HEK293T (cell line): ENCODE results near the gene TMEM151B.
"Not testable (repeated sequence)": the region's sequence is repeated elsewhere in the genome, so short reads cannot be mapped to it uniquely, and the experiment has no call there.

Experiments
- CTCF ChIA-PET: fragments of 350-600 bp; formaldehyde crosslinking; extraction: SDS; loops from one replicate; lab custom pipeline; 2021; ENCODE audit warnings: antibody characterized with exemption, inconsistent platforms; lab: Yijun Ruan, JAX
- POLR2A ChIA-PET: fragments of 350-600 bp; formaldehyde crosslinking; extraction: SDS; loops from one replicate; lab custom pipeline; 2020; ENCODE audit warnings: antibody characterized with exemption, inconsistent platforms; lab: Yijun Ruan, JAX
- DNase-seq: peaks from one replicate; pipeline ENCODE4 v3.0.0; 2012; ENCODE audit warnings: mixed read lengths; ENCODE audit errors: extremely low spot score
- ARNT ChIP-seq: fragments of 450-650 bp; IDR thresholded peaks from 2 replicates; pipeline ENCODE4 v1.6.1; 2017; ENCODE audit warnings: mild to moderate bottlenecking
- BHLHE40 ChIP-seq: fragments of 450-650 bp; IDR thresholded peaks from 2 replicates; pipeline ENCODE4 v1.6.1; 2016; ENCODE audit warnings: mild to moderate bottlenecking, moderate library complexity, borderline replicate concordance
- CTBP1 ChIP-seq: fragments of 450-650 bp; IDR thresholded peaks from 2 replicates; pipeline ENCODE4 v1.6.1; 2016; ENCODE audit warnings: borderline replicate concordance
- ELF4 ChIP-seq: fragments of 450-650 bp; IDR thresholded peaks from 2 replicates; pipeline ENCODE4 v1.6.1; 2017; ENCODE audit warnings: antibody characterized with exemption
- FOXA1 ChIP-seq: fragments of 450-650 bp; IDR thresholded peaks from 2 replicates; pipeline ENCODE4 v1.6.1; 2016; ENCODE audit warnings: mild to moderate bottlenecking
- FOXK2 ChIP-seq: fragments of 450-650 bp; IDR thresholded peaks from 2 replicates; pipeline ENCODE4 v1.6.1; 2016; ENCODE audit warnings: mild to moderate bottlenecking
- FOXM1 ChIP-seq: fragments of 450-650 bp; IDR thresholded peaks from 2 replicates; pipeline ENCODE4 v1.6.1; 2017; ENCODE audit warnings: mild to moderate bottlenecking, borderline replicate concordance
- HDGF ChIP-seq: fragments of 450-650 bp; IDR thresholded peaks from 2 replicates; pipeline ENCODE4 v1.6.1; 2017; ENCODE audit warnings: antibody characterized with exemption, borderline replicate concordance
- L3MBTL2 ChIP-seq: fragments of 450-650 bp; conservative IDR thresholded peaks from 2 replicates; pipeline ENCODE4 v1.6.1; 2016; ENCODE audit warnings: mild to moderate bottlenecking
- LEF1 ChIP-seq: fragments of 450-650 bp; IDR thresholded peaks from 2 replicates; pipeline ENCODE4 v1.6.1; 2017; ENCODE audit warnings: mild to moderate bottlenecking, borderline replicate concordance
- NFRKB ChIP-seq: fragments of 450-650 bp; IDR thresholded peaks from 2 replicates; pipeline ENCODE4 v1.6.1; 2016; ENCODE audit warnings: mild to moderate bottlenecking, moderate library complexity
- PKNOX1 ChIP-seq: fragments of 450-650 bp; IDR thresholded peaks from 2 replicates; pipeline ENCODE4 v1.6.1; 2016
- SP1 ChIP-seq: fragments of 450-650 bp; IDR thresholded peaks from 2 replicates; pipeline ENCODE4 v1.6.1; 2017
- SUZ12 ChIP-seq: fragments of 450-650 bp; IDR thresholded peaks from 2 replicates; pipeline ENCODE4 v1.6.1; 2016; ENCODE audit warnings: mild to moderate bottlenecking
- TARDBP ChIP-seq: fragments of 450-650 bp; IDR thresholded peaks from 2 replicates; pipeline ENCODE4 v1.6.1; 2016
- ZNF384 ChIP-seq: fragments of 450-650 bp; IDR thresholded peaks from 2 replicates; pipeline ENCODE4 v1.6.1; 2016

TMEM151B gene

DNA sequence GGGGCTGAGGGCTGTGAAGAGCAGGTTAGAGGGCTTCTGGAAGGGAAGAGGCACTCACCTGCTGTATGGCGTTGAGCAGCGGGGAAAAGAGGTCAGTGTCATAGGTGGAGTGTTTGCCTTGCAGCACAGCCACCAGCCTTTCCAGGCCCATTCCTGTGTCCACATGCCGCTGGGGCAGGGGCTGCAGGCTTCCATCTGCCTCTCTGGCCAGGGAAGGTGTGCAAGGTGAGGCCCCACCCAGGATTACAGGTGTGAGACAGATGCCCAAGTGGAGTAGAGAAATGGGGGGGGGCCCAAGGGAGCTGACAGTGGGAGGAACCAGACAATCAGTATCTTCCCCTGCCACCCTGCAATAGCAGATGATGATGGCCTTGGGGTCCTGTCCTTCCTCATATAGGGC, 40.0 kb downstream of the TMEM151B start:
- POLR2A ChIA-PET: no interaction called here
- CTCF ChIA-PET: interaction anchor here (2.9 kb wide), 1 partner anchor 28 kb away, joined by 15 read pairs; no protein-coding TSS in a partner anchor
- TF ChIP-seq ELF4 (no peak), SP1 (no peak), FOXA1 (no peak), LEF1 (no peak), SUZ12 (no peak), HDGF (no peak)
- DNase-seq: no peak

- no peak for TF ChIP-seq SUZ12
- TF ChIP-seq CTBP1: no peak
- TF ChIP-seq L3MBTL2: no peak
- TF ChIP-seq TARDBP: no peak
- no peak for TF ChIP-seq FOXA1
- TF ChIP-seq HDGF: no peak
- TF ChIP-seq NFRKB: no peak
- TF ChIP-seq ELF4: no peak
- TF ChIP-seq BHLHE40: no peak
- no peak for TF ChIP-seq FOXK2
- no peak for TF ChIP-seq LEF1
- TF ChIP-seq PKNOX1: no peak
- TF ChIP-seq ZNF384: no peak
- no peak for TF ChIP-seq SP1
- CTCF ChIA-PET: interaction anchor here (0.7 to 2.9 kb wide), 2 partner anchors 27 to 1942 kb away, joined by 3 to 15 read pairs; no protein-coding TSS in a partner anchor
- DNase-seq: no peak
- POLR2A ChIA-PET: no interaction called here
Measured at GRCh38 chr6:44311304-44311703, 41.1 kb downstream of the TMEM151B start.

- CTCF ChIA-PET: interaction anchor here (1.4 to 2.9 kb wide), 2 partner anchors 20 to 26 kb away, joined by 5 to 15 read pairs; no protein-coding TSS in a partner anchor
- DNase-seq: no peak
Measured at GRCh38 chr6:44311767-44312166, 41.5 kb downstream of the TMEM151B start.

GRCh38 chr6:44312901-44313788, 42.9 kb downstream of the TMEM151B start, which contains the start of gene AARS2:
Gene AARS2 (minus strand): TSS chr6:44313347. CDS start chr6:44313323, 24 bp downstream.
- DNase-seq: peak; percentile 92
- TF ChIP-seq ELF4 (peak; percentile 76), NFRKB (peak; percentile 63; the same call in 1 of the 2 replicates), FOXM1 (peak; percentile 77; the same call in 1 of the 2 replicates), TARDBP (no peak), BHLHE40 (no peak), L3MBTL2 (peak; percentile 46), FOXA1 (no peak)
- CTCF ChIA-PET: interaction anchor here (0.5 to 2.9 kb wide), 13 partner anchors 8 to 144 kb away, joined by 3 to 15 read pairs (median 3); no protein-coding TSS in a partner anchor
- POLR2A ChIA-PET: interaction anchor here (0.6 to 2.2 kb wide), 13 partner anchors 8 to 66 kb away, joined by 3 to 14 read pairs (median 4); no protein-coding TSS in a partner anchor

More at GRCh38 chr6:44311767-44312166, 41.5 kb downstream of the TMEM151B start:
- POLR2A ChIA-PET: interaction anchor here (1.8 to 2.2 kb wide), 2 partner anchors 8 to 43 kb away, joined by 12 to 14 read pairs; no protein-coding TSS in a partner anchor
- no peak for TF ChIP-seq NFRKB

- DNase-seq: not testable (repeated sequence)
- POLR2A ChIA-PET: interaction anchor here (0.7 kb wide), 1 partner anchor 24 kb away, joined by 3 read pairs; no protein-coding TSS in a partner anchor
- CTCF ChIA-PET: interaction anchor here (0.6 to 1.9 kb wide), 3 partner anchors 9 to 241 kb away, joined by 3 to 8 read pairs (median 3); no protein-coding TSS in a partner anchor
Measured at GRCh38 chr6:44314657-44315056, 44.4 kb downstream of the TMEM151B start.

GRCh38 chr6:44315516-44315915, 45.3 kb downstream of the TMEM151B start:
- POLR2A ChIA-PET: no interaction called here
- no peak for DNase-seq
- CTCF ChIA-PET: interaction anchor here (1.9 kb wide), 1 partner anchor 10 kb away, joined by 8 read pairs; no protein-coding TSS in a partner anchor
- no peak for TF ChIP-seq L3MBTL2
- TF ChIP-seq ELF4: no peak
- no peak for TF ChIP-seq PKNOX1
- TF ChIP-seq LEF1: no peak
- no peak for TF ChIP-seq BHLHE40
- no peak for TF ChIP-seq HDGF
- TF ChIP-seq NFRKB: no peak
- no peak for TF ChIP-seq FOXA1
- no peak for TF ChIP-seq SUZ12
- TF ChIP-seq ARNT: no peak
- TF ChIP-seq CTBP1: no peak
- no peak for TF ChIP-seq FOXM1
- no peak for TF ChIP-seq FOXK2
- TF ChIP-seq TARDBP: no peak
- TF ChIP-seq ZNF384: no peak

- POLR2A ChIA-PET: no interaction called here
- CTCF ChIA-PET: interaction anchor here (1.9 kb wide), 1 partner anchor 11 kb away, joined by 8 read pairs; no protein-coding TSS in a partner anchor
- no peak for TF ChIP-seq ARNT
- TF ChIP-seq ZNF384: no peak
- TF ChIP-seq TARDBP: no peak
- no peak for TF ChIP-seq SUZ12
- no peak for TF ChIP-seq HDGF
- no peak for TF ChIP-seq BHLHE40
- no peak for TF ChIP-seq FOXK2
- TF ChIP-seq ELF4: no peak
- no peak for TF ChIP-seq CTBP1
- no peak for TF ChIP-seq NFRKB
- TF ChIP-seq FOXA1: no peak
- no peak for TF ChIP-seq LEF1
- TF ChIP-seq L3MBTL2: no peak
- TF ChIP-seq FOXM1: no peak
- no peak for TF ChIP-seq PKNOX1
- no peak for TF ChIP-seq SP1
- no peak for DNase-seq
Measured at GRCh38 chr6:44315951-44316350, 45.7 kb downstream of the TMEM151B start.
